Fibroblast of mammary gland (primary cell): ENCODE data around the gene GRB14.

Experiments
- DNase-seq: peaks from one replicate; pipeline ENCODE4 v3.0.0-alpha.2; 2010; ENCODE audit warnings: low read depth
- H3K4me3 ChIP-seq: 2 replicates; pipeline ENCODE4 v1.5.1; 2011; ENCODE audit warnings: low read depth, mild to moderate bottlenecking, low read length, moderate library complexity; ENCODE audit not compliant: control insufficient read depth
- CTCF ChIP-seq: conservative IDR thresholded peaks from 2 replicates; pipeline ENCODE4 v1.5.1; 2011; ENCODE audit warnings: low read depth, low read length, inconsistent platforms; ENCODE audit not compliant: control insufficient read depth, insufficient read depth

Gene GRB14

DNA sequence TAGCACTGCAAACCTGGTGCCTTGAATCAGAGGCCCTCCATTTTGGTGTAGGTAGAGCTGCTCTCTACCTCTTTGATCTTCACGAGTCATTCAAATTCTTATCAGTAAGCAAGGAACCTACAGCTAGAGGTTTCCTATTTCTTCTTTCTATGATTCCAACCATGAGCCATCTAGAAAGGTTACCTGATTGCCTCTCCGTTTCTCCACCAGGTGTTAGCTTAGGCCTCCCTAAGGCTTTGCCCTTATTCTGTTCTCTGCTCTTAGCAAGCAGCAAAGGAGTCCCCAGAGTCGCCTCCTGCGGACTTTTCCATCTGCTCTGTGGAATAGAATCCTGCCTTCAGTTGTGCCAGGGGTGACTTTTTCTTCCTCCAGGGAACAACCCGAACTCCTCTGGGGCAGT lies 173.6 kb downstream of the GRB14 start:
- no peak for DNase-seq
- no peak for TF ChIP-seq CTCF

More for the DNA sequence above, 173.6 kb downstream of the GRB14 start:
- no peak overlapping the region for H3K4me3 ChIP-seq
